Mesendoderm (in vitro differentiated cells): Measurements from ENCODE around the gene HOXA9.

Source experiments
- DNase-seq: peaks from one replicate; pipeline ENCODE4 v3.0.0; 2013
- H2AK5ac ChIP-seq: 2 replicates; pipeline ENCODE4 v1.6.1; 2013; ENCODE audit warnings: low read length, inconsistent platforms
- H2BK120ac ChIP-seq: 2 replicates; pipeline ENCODE4 v1.6.1; 2013; ENCODE audit warnings: low read depth, mild to moderate bottlenecking, low read length, moderate library complexity, mixed read lengths
- H2BK15ac ChIP-seq: replicated peaks from 2 replicates; pipeline ENCODE4 v1.6.1; 2013; ENCODE audit warnings: low read depth, mild to moderate bottlenecking, moderate library complexity
- H2BK5ac ChIP-seq: 2 replicates; pipeline ENCODE4 v1.6.1; 2013; ENCODE audit warnings: low read length, inconsistent platforms
- H3K18ac ChIP-seq: 2 replicates; pipeline ENCODE4 v1.6.1; 2013; ENCODE audit warnings: mild to moderate bottlenecking, low read length, mixed read lengths
- H3K23ac ChIP-seq: one replicate; pipeline ENCODE4 v1.6.1; 2013; ENCODE audit warnings: low read length
- H3K27ac ChIP-seq: 2 replicates; pipeline ENCODE4 v1.5.1; 2013; ENCODE audit warnings: low read depth, mild to moderate bottlenecking, inconsistent platforms, low read length, moderate library complexity
- H3K27me3 ChIP-seq: 2 replicates; pipeline ENCODE4 v1.6.1; 2013; ENCODE audit warnings: low read length, control low read depth, mild to moderate bottlenecking, inconsistent platforms; ENCODE audit not compliant: insufficient read depth, poor library complexity
- H3K36me3 ChIP-seq: 2 replicates; pipeline ENCODE4 v1.6.1; 2013; ENCODE audit warnings: low read length, inconsistent platforms; ENCODE audit not compliant: control insufficient read depth, insufficient read depth
- H3K4ac ChIP-seq: one replicate; pipeline ENCODE4 v1.6.1; 2013; ENCODE audit warnings: low read depth, mild to moderate bottlenecking, low read length, moderate library complexity
- H3K4me1 ChIP-seq: 2 replicates; pipeline ENCODE4 v1.6.1; 2013; ENCODE audit warnings: low read depth, low read length, inconsistent platforms; ENCODE audit not compliant: control insufficient read depth
- H3K4me2 ChIP-seq: 2 replicates; pipeline ENCODE4 v1.6.1; 2013; ENCODE audit warnings: low read length
- H3K4me3 ChIP-seq: 2 replicates; pipeline ENCODE4 v1.5.1; 2013; ENCODE audit warnings: mild to moderate bottlenecking, low read length
- H3K56ac ChIP-seq: one replicate; pipeline ENCODE4 v1.6.1; 2013; ENCODE audit warnings: low read length
- H3K79me1 ChIP-seq: 2 replicates; pipeline ENCODE4 v1.6.1; 2013; ENCODE audit warnings: low read length, inconsistent platforms
- H3K79me2 ChIP-seq: 2 replicates; pipeline ENCODE4 v1.6.1; 2013; ENCODE audit warnings: mild to moderate bottlenecking, low read length; ENCODE audit not compliant: control insufficient read depth, insufficient read depth
- H3K9ac ChIP-seq: 2 replicates; pipeline ENCODE4 v1.6.1; 2013; ENCODE audit warnings: low read length, inconsistent platforms
- H4K5ac ChIP-seq: one replicate; pipeline ENCODE4 v1.6.1; 2013; ENCODE audit warnings: low read length
- H4K8ac ChIP-seq: one replicate; pipeline ENCODE4 v1.6.1; 2013; ENCODE audit warnings: low read depth, mild to moderate bottlenecking, control low read depth, low read length, moderate library complexity
- WGBS: extraction: QIAGEN DNeasy Blood & Tissue Kit; methylation state at CpG from one replicate; pipeline ENCODE4 v1.1.7; 2013; ENCODE audit warnings: low lambda C conversion rate, missing lambda C conversion rate; ENCODE audit not compliant: insufficient coverage; ENCODE audit errors: extremely low coverage; 5-methylcytosine and 5-hydroxymethylcytosine counted together

Gene HOXA9

DNA sequence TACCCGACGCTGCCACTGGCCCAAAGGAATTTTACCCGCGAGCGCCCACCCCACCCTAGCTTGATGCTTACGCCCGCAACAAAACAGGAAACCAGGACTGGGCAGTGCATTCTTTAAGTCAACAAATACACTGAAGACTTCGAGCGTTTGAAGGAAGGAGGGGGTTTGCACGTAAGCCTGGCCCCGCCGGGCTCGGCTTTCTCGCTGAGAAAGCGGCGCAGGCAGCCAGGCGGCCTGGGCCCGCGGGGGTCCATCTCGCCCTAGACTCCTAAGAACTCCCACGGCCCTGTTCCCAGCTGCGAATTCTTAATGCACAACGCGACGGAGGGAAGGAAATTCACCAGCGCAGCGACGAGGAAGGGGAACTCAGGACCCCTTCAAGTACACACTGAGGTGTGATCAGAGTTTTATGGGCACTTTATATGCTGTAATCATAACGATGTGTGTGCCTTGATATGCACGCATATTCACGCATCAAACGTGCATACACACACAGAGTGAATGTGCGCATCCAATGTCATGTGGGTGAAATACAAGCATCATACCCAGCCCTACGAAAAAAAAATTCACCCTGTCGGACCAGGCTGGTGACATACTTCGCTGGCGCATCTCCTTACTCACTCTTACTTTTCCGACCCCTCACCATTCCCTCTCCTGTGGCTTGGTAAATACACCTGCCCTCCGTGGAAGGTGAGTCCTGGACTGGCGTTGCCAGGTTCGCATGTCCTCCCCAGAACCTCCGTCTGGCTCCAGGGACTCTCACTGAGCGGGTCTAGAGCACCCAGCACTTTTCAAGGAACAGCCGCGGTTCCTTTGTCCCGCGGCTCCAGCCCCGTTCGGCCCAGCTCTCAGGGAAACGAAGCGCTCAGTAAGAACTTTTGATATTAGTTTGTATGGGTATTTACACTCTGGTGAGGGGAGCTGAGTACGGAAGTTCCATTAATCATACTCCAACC, 40.3 kb upstream of the HOXA9 start:
- H3K4me2 ChIP-seq = no peak overlapping the region
- H3K23ac ChIP-seq = peak overlapping the region; percentile 74
- H3K56ac ChIP-seq = no peak overlapping the region
- no CpG with 5 or more reads among the region's 52 CpGs for WGBS
- H2BK15ac ChIP-seq = no peak overlapping the region
- no peak overlapping the region for H2BK5ac ChIP-seq
- no peak overlapping the region for H3K4me3 ChIP-seq
- no peak overlapping the region for H4K8ac ChIP-seq
- peaks cover 2% of the 10 kb centered on the region for H3K4me1 ChIP-seq
- DNase-seq = no peak
- no peak overlapping the region for H2AK5ac ChIP-seq
- no peak overlapping the region for H3K18ac ChIP-seq
- H3K4ac ChIP-seq = no peak overlapping the region
- no peak overlapping the region for H2BK120ac ChIP-seq
- H3K36me3 ChIP-seq = no peaks in the 10 kb centered on the region
- H3K79me1 ChIP-seq = no peaks in the 10 kb centered on the region
- no peaks in the 10 kb centered on the region for H3K79me2 ChIP-seq
- no peak overlapping the region for H3K27ac ChIP-seq
- H3K27me3 ChIP-seq = peaks cover 85% of the 10 kb centered on the region
- no peak overlapping the region for H3K9ac ChIP-seq
- H4K5ac ChIP-seq = no peak overlapping the region

DNA sequence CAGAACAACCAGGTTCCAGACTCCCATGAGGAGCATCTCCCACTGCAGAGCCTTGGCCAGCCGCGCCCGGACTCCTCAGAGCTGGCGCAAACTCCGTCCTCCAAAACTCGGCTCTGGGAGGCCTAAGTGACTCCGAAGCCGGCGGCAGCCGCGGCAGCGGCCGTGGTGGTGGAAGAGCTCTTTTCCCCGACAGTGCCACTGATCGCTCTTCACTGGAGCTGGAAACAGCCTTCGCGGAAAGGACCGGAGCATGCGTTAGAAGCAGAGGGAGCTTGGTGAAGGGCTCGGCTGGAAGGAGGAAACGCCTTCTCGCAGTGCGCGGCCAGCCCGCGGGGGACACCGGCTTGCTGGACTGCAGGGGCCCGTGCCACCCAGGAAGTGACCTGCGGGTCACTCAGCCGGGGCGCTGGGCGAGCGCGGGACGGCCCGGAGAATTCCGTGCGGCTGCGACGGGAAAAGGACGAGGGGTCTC, 39.5 kb upstream of the HOXA9 start:
- Histone ChIP-seq H3K4me2 (peak overlapping the region; percentile 8), H3K27me3 (peaks cover 89% of the 10 kb centered on the region), H2AK5ac (no peak overlapping the region), H3K79me1 (no peaks in the 10 kb centered on the region), H3K27ac (no peak overlapping the region), H3K23ac (no peak overlapping the region), H3K18ac (no peak overlapping the region), H2BK15ac (no peak overlapping the region), H2BK5ac (no peak overlapping the region), H3K4me1 (peaks cover 3% of the 10 kb centered on the region), H3K79me2 (no peaks in the 10 kb centered on the region), H3K4me3 (no peak overlapping the region), H3K56ac (no peak overlapping the region), H2BK120ac (no peak overlapping the region), H4K8ac (no peak overlapping the region), H3K4ac (no peak overlapping the region), H4K5ac (no peak overlapping the region), H3K9ac (no peak overlapping the region), H3K36me3 (no peaks in the 10 kb centered on the region)
- no CpG with 5 or more reads among the region's 41 CpGs for WGBS
- DNase-seq = peak; percentile 61

- H3K36me3 ChIP-seq = no peaks in the 10 kb centered on the region
- peaks cover 3% of the 10 kb centered on the region for H3K4me1 ChIP-seq
- no peak overlapping the region for H3K18ac ChIP-seq
- H2BK120ac ChIP-seq = no peak overlapping the region
- H3K79me1 ChIP-seq = no peaks in the 10 kb centered on the region
- no peaks in the 10 kb centered on the region for H3K79me2 ChIP-seq
- H3K23ac ChIP-seq = no peak overlapping the region
- H3K56ac ChIP-seq = no peak overlapping the region
- no peak for DNase-seq
- H3K4me2 ChIP-seq = no peak overlapping the region
- H4K8ac ChIP-seq = no peak overlapping the region
- no peak overlapping the region for H2BK15ac ChIP-seq
- H3K4ac ChIP-seq = no peak overlapping the region
- no peak overlapping the region for H3K9ac ChIP-seq
- WGBS = no CpG with 5 or more reads among the region's 4 CpGs
- no peak overlapping the region for H2AK5ac ChIP-seq
- no peak overlapping the region for H3K4me3 ChIP-seq
- no peak overlapping the region for H2BK5ac ChIP-seq
- H3K27ac ChIP-seq = no peak overlapping the region
- H4K5ac ChIP-seq = no peak overlapping the region
- H3K27me3 ChIP-seq = peaks cover 84% of the 10 kb centered on the region
Measured at GRCh38 chr7:27203964-27204594, 38.7 kb upstream of the HOXA9 start.

DNA sequence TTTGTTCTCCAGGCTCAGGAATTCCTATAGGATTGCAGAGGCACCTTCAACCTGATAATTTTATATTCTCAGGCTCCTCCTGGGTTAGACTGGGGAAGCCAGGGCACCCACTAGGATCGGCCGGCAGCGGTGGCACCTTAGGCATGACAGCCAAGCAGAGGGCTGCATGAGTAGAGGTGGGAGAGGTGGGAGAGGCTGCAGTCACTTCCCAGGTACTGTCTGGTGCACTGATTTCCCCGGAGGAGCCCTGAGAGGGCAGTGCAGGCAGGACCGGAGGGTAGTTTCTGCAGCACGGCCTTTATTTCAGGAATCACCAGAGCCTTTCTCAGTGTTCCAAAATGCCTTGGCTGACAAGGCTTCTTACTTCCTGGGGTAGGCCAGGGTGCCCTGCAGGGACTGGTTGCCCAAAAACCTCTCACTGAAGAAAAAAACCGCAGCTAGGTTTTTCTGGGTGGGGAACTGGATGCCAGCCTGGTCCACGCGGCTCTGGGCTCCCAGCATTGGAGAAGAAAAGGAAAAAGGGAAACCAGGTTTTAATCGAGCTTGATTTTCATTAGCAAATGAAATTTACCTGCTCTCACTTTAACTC, 38.1 kb upstream of the HOXA9 start:
- H4K5ac ChIP-seq = no peak overlapping the region
- no peak overlapping the region for H2BK120ac ChIP-seq
- H3K23ac ChIP-seq = no peak overlapping the region
- no peak for DNase-seq
- no peaks in the 10 kb centered on the region for H3K79me1 ChIP-seq
- no peak overlapping the region for H3K4ac ChIP-seq
- no CpG with 5 or more reads among the region's 10 CpGs for whole genome bisulfite sequencing
- no peak overlapping the region for H3K27ac ChIP-seq
- no peaks in the 10 kb centered on the region for H3K79me2 ChIP-seq
- H3K9ac ChIP-seq = no peak overlapping the region
- H3K4me1 ChIP-seq = peaks cover 3% of the 10 kb centered on the region
- no peak overlapping the region for H3K56ac ChIP-seq
- H4K8ac ChIP-seq = no peak overlapping the region
- no peak overlapping the region for H3K4me2 ChIP-seq
- no peak overlapping the region for H3K18ac ChIP-seq
- H3K27me3 ChIP-seq = peaks cover 85% of the 10 kb centered on the region
- no peaks in the 10 kb centered on the region for H3K36me3 ChIP-seq
- H2AK5ac ChIP-seq = no peak overlapping the region
- H2BK5ac ChIP-seq = no peak overlapping the region
- no peak overlapping the region for H2BK15ac ChIP-seq
- H3K4me3 ChIP-seq = no peak overlapping the region

- no peak overlapping the region for H4K8ac ChIP-seq
- no peak overlapping the region for H2BK5ac ChIP-seq
- no peaks in the 10 kb centered on the region for H3K79me2 ChIP-seq
- H3K27me3 ChIP-seq = peaks cover 86% of the 10 kb centered on the region
- H3K56ac ChIP-seq = no peak overlapping the region
- H3K27ac ChIP-seq = no peak overlapping the region
- H3K4ac ChIP-seq = no peak overlapping the region
- H3K18ac ChIP-seq = no peak overlapping the region
- no CpG with 5 or more reads among the region's 3 CpGs for WGBS
- no peaks in the 10 kb centered on the region for H3K36me3 ChIP-seq
- H2BK15ac ChIP-seq = no peak overlapping the region
- H3K9ac ChIP-seq = no peak overlapping the region
- no peaks in the 10 kb centered on the region for H3K79me1 ChIP-seq
- peaks cover 3% of the 10 kb centered on the region for H3K4me1 ChIP-seq
- no peak overlapping the region for H4K5ac ChIP-seq
- no peak overlapping the region for H2AK5ac ChIP-seq
- no peak overlapping the region for H3K4me3 ChIP-seq
- H3K23ac ChIP-seq = no peak overlapping the region
- no peak for DNase-seq
- H2BK120ac ChIP-seq = no peak overlapping the region
- H3K4me2 ChIP-seq = no peak overlapping the region
Measured at GRCh38 chr7:27202862-27203134, 37.5 kb upstream of the HOXA9 start.
